MM.1S (cell line): ENCODE results near the gene PLEKHO1.
"Not testable (repeated sequence)": the region's sequence is repeated elsewhere in the genome, so short reads cannot be mapped to it uniquely, and the experiment has no call there.

Experiments used
- DNase-seq: peaks from one replicate; pipeline ENCODE4 v3.0.0-alpha.2; 2015
- H2AFZ ChIP-seq: fragments of 300-600 bp; sonication (generic); 2 replicates; pipeline ENCODE4 v1.6.0; 2016; ENCODE audit warnings: antibody characterized with exemption, low read length
- H3F3A ChIP-seq: fragments of 300-600 bp; sonication (generic); 2 replicates; pipeline ENCODE4 v1.6.1; 2016; ENCODE audit warnings: mild to moderate bottlenecking, antibody characterized with exemption, low read length, moderate library complexity, mixed read lengths; ENCODE audit not compliant: insufficient read depth
- H3K27ac ChIP-seq: fragments of 300-600 bp; sonication (generic); 2 replicates; pipeline ENCODE4 v1.5.1; 2016; ENCODE audit warnings: mild to moderate bottlenecking, low read length
- H3K27me3 ChIP-seq: fragments of 300-600 bp; sonication (generic); replicated peaks from 2 replicates; pipeline ENCODE4 v1.6.0; 2016; ENCODE audit warnings: low read length; ENCODE audit not compliant: insufficient read depth
- H3K36me3 ChIP-seq: fragments of 300-600 bp; sonication (generic); replicated peaks from 2 replicates; pipeline ENCODE4 v1.6.1; 2016; ENCODE audit warnings: mild to moderate bottlenecking, low read length, mixed read lengths; ENCODE audit not compliant: insufficient read depth
- H3K4me1 ChIP-seq: fragments of 300-600 bp; sonication (generic); 2 replicates; pipeline ENCODE4 v1.6.1; 2016; ENCODE audit warnings: low read length, mixed read lengths
- H3K4me2 ChIP-seq: fragments of 300-600 bp; sonication (generic); 2 replicates; pipeline ENCODE4 v1.6.0; 2016; ENCODE audit warnings: low read depth, low read length
- H3K4me3 ChIP-seq: fragments of 300-600 bp; sonication (generic); 2 replicates; pipeline ENCODE4 v1.5.1; 2016; ENCODE audit warnings: low read length, mixed read lengths
- H3K79me2 ChIP-seq: fragments of 300-600 bp; sonication (generic); 2 replicates; pipeline ENCODE4 v1.6.1; 2016; ENCODE audit warnings: mixed run types, low read length, mixed read lengths
- H3K9ac ChIP-seq: fragments of 300-600 bp; sonication (generic); 2 replicates; pipeline ENCODE4 v1.6.1; 2016; ENCODE audit warnings: low read length, mixed read lengths
- H3K9me2 ChIP-seq: fragments of 300-600 bp; sonication (generic); replicated peaks from 2 replicates; pipeline ENCODE4 v1.6.1; 2016; ENCODE audit warnings: mild to moderate bottlenecking, low read length, mixed read lengths; ENCODE audit not compliant: insufficient read depth
- H3K9me3 ChIP-seq: fragments of 300-600 bp; sonication (generic); replicated peaks from 2 replicates; pipeline ENCODE4 v1.6.1; 2016; ENCODE audit warnings: mild to moderate bottlenecking, low read length, mixed read lengths; ENCODE audit not compliant: insufficient read depth
- H4K20me1 ChIP-seq: fragments of 300-600 bp; sonication (generic); 2 replicates; pipeline ENCODE4 v1.6.1; 2016; ENCODE audit warnings: mild to moderate bottlenecking, low read length, moderate library complexity, mixed read lengths; ENCODE audit not compliant: insufficient read depth
- CTCF ChIP-seq: fragments of 300-600 bp; sonication (generic); IDR thresholded peaks from 2 replicates; pipeline ENCODE4 v1.5.1; 2016; ENCODE audit warnings: antibody characterized with exemption, low read length, mixed read lengths
- EZH2 ChIP-seq: fragments of 300-600 bp; sonication (generic); optimal IDR thresholded peaks from 2 replicates; pipeline ENCODE3; 2017; ENCODE audit warnings: low read depth, mild to moderate bottlenecking, antibody characterized with exemption, low read length, mixed read lengths
- EZH2phosphoT487 ChIP-seq: fragments of 300-600 bp; sonication (generic); IDR thresholded peaks from 2 replicates; pipeline ENCODE4 v1.6.1; 2018; ENCODE audit warnings: antibody characterized with exemption, low read length

PLEKHO1 gene

DNA sequence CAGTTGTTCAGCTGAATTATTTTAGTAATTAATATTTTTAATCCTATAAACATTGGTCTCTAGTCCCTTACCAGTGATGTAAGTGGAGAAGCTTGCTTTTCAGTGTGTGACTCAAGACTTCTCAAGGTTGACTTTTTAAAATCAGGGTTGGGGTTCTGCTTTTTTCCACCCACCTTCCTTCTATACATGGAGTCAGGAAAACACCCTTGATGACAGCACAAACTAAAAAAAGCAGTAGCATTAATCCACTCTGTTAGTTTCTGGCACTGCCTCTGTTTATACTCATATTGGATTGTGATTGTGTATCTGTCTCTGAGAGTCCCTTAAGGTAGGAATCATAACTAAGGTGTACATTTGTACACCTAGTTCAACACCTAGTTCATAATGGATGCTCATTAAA, 8.3 kb upstream of the PLEKHO1 start:
- no peak overlapping the region for H3K4me3 ChIP-seq
- H3K9me2 ChIP-seq = no peaks in the 10 kb centered on the region
- H3K4me1 ChIP-seq = no peaks in the 10 kb centered on the region
- no peaks in the 10 kb centered on the region for H4K20me1 ChIP-seq
- no peak overlapping the region for H3K27ac ChIP-seq
- H3K9ac ChIP-seq = no peak overlapping the region
- TF ChIP-seq CTCF (no peak), EZH2phosphoT487 (no peak), EZH2 (no peak)
- H3K4me2 ChIP-seq = no peak overlapping the region
- H3K36me3 ChIP-seq = no peaks in the 10 kb centered on the region
- H3K79me2 ChIP-seq = no peaks in the 10 kb centered on the region
- no peaks in the 10 kb centered on the region for H3K9me3 ChIP-seq
- no peak for DNase-seq
- no peaks in the 10 kb centered on the region for H3F3A ChIP-seq
- H2AFZ ChIP-seq = no peak overlapping the region
- no peaks in the 10 kb centered on the region for H3K27me3 ChIP-seq

DNA sequence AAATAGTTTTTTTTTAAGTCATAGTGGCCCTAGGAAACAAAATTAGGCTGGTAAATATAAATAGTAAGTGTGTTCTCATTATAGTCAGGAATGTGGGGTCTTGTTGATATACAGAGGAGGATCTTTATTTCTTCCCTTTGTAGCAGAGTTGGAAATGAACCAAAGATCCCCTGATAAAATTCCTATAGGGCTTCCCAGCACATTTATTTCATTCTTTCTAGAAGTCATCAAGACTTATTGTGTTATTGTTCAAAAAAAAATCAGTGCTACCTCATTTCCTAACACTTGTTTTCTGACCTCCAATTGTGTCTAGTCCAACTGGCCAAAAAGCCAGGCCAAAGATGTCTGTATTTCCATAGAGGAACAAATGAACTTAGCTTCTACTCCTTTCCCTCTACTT, 7.6 kb upstream of the PLEKHO1 start:
- no peaks in the 10 kb centered on the region for H3K9me3 ChIP-seq
- H3K9me2 ChIP-seq = no peaks in the 10 kb centered on the region
- H3K36me3 ChIP-seq = no peaks in the 10 kb centered on the region
- DNase-seq = no peak
- H2AFZ ChIP-seq = no peak overlapping the region
- H3K9ac ChIP-seq = no peak overlapping the region
- H3K27me3 ChIP-seq = no peaks in the 10 kb centered on the region
- TF ChIP-seq CTCF (no peak), EZH2 (no peak), EZH2phosphoT487 (no peak)
- no peaks in the 10 kb centered on the region for H3F3A ChIP-seq
- no peaks in the 10 kb centered on the region for H3K4me1 ChIP-seq
- no peak overlapping the region for H3K27ac ChIP-seq
- no peaks in the 10 kb centered on the region for H3K79me2 ChIP-seq
- no peaks in the 10 kb centered on the region for H4K20me1 ChIP-seq
- no peak overlapping the region for H3K4me2 ChIP-seq
- H3K4me3 ChIP-seq = no peak overlapping the region

DNA sequence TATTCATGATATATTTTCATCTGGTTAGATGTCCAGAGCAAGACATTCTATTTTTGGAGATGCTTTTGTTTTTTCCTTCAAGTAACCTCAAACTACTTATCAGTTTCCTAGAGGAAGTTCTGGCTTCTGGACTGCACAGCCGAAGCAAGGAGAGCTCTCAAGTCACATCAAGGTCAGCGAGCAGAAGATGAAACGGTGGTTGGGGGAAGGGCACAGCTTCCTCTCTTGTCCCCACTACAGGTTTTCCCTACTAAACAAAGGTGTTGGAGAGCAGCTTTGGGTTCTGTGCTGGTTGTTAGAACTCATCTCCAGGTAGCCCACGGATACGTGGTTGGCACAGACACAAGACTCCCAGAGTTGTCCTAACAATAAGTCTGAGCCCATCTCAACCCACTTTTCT, 5.1 kb upstream of the PLEKHO1 start:
- Histone ChIP-seq H3K4me3 (no peak overlapping the region), H3K9me3 (no peaks in the 10 kb centered on the region), H2AFZ (no peak overlapping the region), H3K9me2 (no peaks in the 10 kb centered on the region), H4K20me1 (no peaks in the 10 kb centered on the region), H3K4me2 (no peak overlapping the region), H3K9ac (no peak overlapping the region), H3K27ac (no peak overlapping the region), H3K36me3 (no peaks in the 10 kb centered on the region), H3F3A (peaks cover 12% of the 10 kb centered on the region; the same call in 1 of the 2 replicates), H3K79me2 (no peaks in the 10 kb centered on the region), H3K4me1 (0 out of 2 replicates have a peak, but pooled peaks cover 4% of the 10 kb centered on the region), H3K27me3 (no peaks in the 10 kb centered on the region)
- DNase-seq = no peak
- no peak for TF ChIP-seq EZH2phosphoT487

DNA sequence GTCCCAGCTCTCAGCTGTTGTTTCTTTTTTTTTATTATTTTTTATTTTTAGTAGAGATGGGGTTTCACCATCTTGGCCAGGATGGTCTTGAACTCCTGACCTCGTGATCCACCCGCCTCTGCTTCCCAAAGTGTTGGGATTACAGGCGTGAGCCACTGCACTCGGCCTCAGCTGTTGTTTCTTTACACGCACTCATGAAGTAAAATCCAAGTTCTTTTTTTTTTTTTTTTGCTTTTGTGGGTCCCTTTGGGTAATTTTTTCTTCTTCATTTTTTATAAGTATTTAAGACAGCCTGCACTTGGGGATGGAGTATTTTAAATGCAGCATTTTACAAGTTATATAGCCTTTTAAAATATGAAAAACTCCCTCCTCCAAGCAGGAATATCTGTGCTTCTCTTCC, 3.7 kb upstream of the PLEKHO1 start:
- H3K79me2 ChIP-seq, DNase-seq, H3K4me2 ChIP-seq, H3K36me3 ChIP-seq, H2AFZ ChIP-seq, H3K4me3 ChIP-seq, H3K9me3 ChIP-seq, H4K20me1 ChIP-seq, H3K9ac ChIP-seq, H3K4me1 ChIP-seq, H3K9me2 ChIP-seq, H3K27ac ChIP-seq, H3K27me3 ChIP-seq: not testable (repeated sequence)
- peaks cover 12% of the 10 kb centered on the region; the same call in 1 of the 2 replicates for H3F3A ChIP-seq
